Pancreas (tissue), 10 donors: ENCODE measurements around the gene CALD1. TPM values are rescaled to one million over a fixed set of nuclear protein-coding genes. Genes with fewer than 3 reads are reported as not detected.

Experiments
- ATAC-seq, 4 donors: fragments of 200-7000 bp; cut with Tn5 transposase; one replicate each; pipeline versions ENCODE4 v1.8.0 to v1.9.1; 2020; ENCODE audit warnings: mild to moderate bottlenecking in 4 of 4, moderate library complexity in 4 of 4
- DNase-seq, 6 donors: peaks; one replicate each; pipeline ENCODE4 v3.0.0-alpha.2; 2020
- FAIRE-seq: peaks from 2 replicates; lab custom pipeline; 2012; peaks lifted over from hg19 to GRCh38; lab: Jason Lieb, UNC
- H3K27ac ChIP-seq, 4 donors: fragments of 200-600 bp; sonication (generic); 1 replicate in 3 of 4; 2 replicates in 1 of 4; pipeline versions ENCODE4 v1.5.0 to v1.8.0; 2020
- H3K27me3 ChIP-seq, 4 donors: fragments of 200-600 bp; one replicate each; pipeline ENCODE4 v1.8.0; 2021
- H3K36me3 ChIP-seq, 3 donors: fragments of 200-600 bp; sonication (generic) in 1 of 3; one replicate each; pipeline versions ENCODE4 v1.5.0 to v1.8.0; 2020 to 2021
- H3K4me1 ChIP-seq, 3 donors: fragments of 200-600 bp; one replicate each; pipeline ENCODE4 v1.8.0; 2021
- H3K4me3 ChIP-seq, 4 donors: fragments of 200-600 bp; sonication (generic) in 2 of 4; one replicate each; pipeline versions ENCODE4 v1.5.0 to v1.8.0; 2020 to 2021
- H3K9me3 ChIP-seq, 4 donors: fragments of 200-600 bp; one replicate each; pipeline ENCODE4 v1.8.0; 2021
- CTCF ChIP-seq, 4 donors: fragments of 200-600 bp; sonication (generic) in 3 of 4; IDR thresholded peaks; one replicate each; pipeline versions ENCODE4 v1.5.0 to v1.8.0; 2021; ENCODE audit warnings: antibody characterized with exemption in 4 of 4
- WGBS, 2 donors: extraction: QIAGEN DNeasy Blood & Tissue Kit; methylation state at CpG; one replicate each; pipeline ENCODE4 v1.1.7; 2013; 5-methylcytosine and 5-hydroxymethylcytosine counted together
- intact Hi-C, 3 donors: fragments of 100-400 bp; cut with DNase I; formaldehyde crosslinking; loops; one replicate each; pipeline versions ENCODE4 v1.11.1 to v1.14.2; 2022
- polyA plus RNA-seq, 2 donors: library from polyadenylated mRNA; stranded (reverse); fragments of 200-250 nt; gene quantifications; one replicate each; pipeline ENCODE4 v1.2.3, GENCODE V29; 2013
- total RNA-seq, 6 donors: library from RNA; stranded (reverse); fragmentation: NEBNext Ultra II Directional in 4 of 6; extraction: Animal tissue kit (Norgen Biotek cat#: 25700) in 4 of 6; gene quantifications; one replicate each; pipeline versions ENCODE4 v1.2.1 to v1.2.4, GENCODE V29; 2021 to 2023
- donor health status: healthy with polysubstance abuse.
- donor health status: DM: no; HTN: no; CAD: no; lungs with moderate emphysema.
- donor health status: DM: no; HTN: no; CAD: no.
- donor health status: control.
- donor health status: control.
- donor health status: Bipolar disorder and iron deficiency.
- donor health status: DM: yes; HTN: yes; CAD: no.
- donor health status: DM: no; HTN: no; CAD: no.
- donor health status: DM: no; HTN: no; CAD: no.
- donor health status: DM: yes; HTN: yes; CAD: no.

CALD1 gene
- total and polyA plus RNA-seq, 8 donors = 17.0 to 85.8 (median 33.2) TPM

DNA sequence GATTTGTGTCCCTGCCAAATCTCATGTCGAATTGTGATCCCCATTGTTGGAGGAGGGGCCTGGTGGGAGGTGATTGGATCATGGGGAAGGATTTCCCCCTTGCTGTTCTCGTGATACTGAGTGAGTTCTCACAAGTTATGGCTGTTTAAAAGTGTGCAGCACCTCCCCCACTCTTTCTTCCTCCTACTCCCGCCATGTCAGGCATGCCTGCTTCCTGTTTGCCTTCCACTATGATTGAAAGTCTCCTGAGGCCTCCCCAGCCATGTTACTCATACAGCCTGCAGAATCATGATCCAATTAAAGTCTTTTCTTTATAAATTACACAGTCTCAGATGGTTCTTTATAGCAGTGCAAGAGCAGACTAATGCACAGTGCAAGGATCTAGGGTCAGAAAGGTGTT lies 75.4 kb downstream of the CALD1 start:
- no peak for FAIRE-seq
- no peaks in the 10 kb centered on the region for H3K36me3 ChIP-seq
- 68 to 69% methylated on average over 3 of the region's 3 CpGs for WGBS, 2 donors
- H3K9me3 ChIP-seq = no peaks in the 10 kb centered on the region
- H3K4me1 ChIP-seq = peaks cover 0 to 10% (median 0%) of the 10 kb centered on the region in 3 donors
- no peaks in the 10 kb centered on the region for H3K27me3 ChIP-seq
- no peak overlapping the region for H3K27ac ChIP-seq
- no peak for DNase-seq
- no peak for TF ChIP-seq CTCF (IDR thresholded peaks at IDR 0.05)
- H3K4me3 ChIP-seq = no peak overlapping the region
- intact Hi-C loops = no loop called here
- no peak for ATAC-seq

DNA sequence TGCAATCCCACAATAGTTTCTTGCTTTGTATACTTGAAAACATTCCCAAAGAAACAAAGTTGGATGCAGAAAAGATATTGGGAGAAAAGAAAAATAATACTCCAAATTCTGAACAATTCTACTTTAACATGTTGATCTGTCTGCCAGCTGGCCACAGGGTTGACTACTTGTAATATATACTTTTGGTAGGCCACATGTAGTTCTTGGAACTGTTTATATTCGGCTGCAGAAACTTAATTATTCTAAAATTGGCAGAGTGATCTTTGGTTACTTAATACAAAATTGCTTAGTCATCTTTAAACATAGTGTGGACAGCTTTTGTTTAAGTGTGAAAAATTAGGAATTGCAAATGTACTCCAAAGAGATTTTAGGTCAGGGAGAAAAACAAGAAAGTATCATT lies 76.0 kb downstream of the CALD1 start:
- Histone ChIP-seq H3K4me1 (peaks cover 0 to 15% (median 0%) of the 10 kb centered on the region in 3 donors), H3K27me3 (no peaks in the 10 kb centered on the region), H3K27ac (no peak overlapping the region), H3K9me3 (no peaks in the 10 kb centered on the region), H3K36me3 (no peaks in the 10 kb centered on the region), H3K4me3 (no peak overlapping the region)
- intact Hi-C loops = no loop called here
- no peak for ATAC-seq
- DNase-seq = no peak
- no peak for TF ChIP-seq CTCF (IDR thresholded peaks at IDR 0.05)
- WGBS, 2 donors = 46 to 53% methylated on average over 1 of the region's 1 CpG
- no peak for FAIRE-seq

GRCh38 chr7:134856091-134856490 lies 76.7 kb downstream of the CALD1 start:
- no peak overlapping the region for H3K27ac ChIP-seq

DNA sequence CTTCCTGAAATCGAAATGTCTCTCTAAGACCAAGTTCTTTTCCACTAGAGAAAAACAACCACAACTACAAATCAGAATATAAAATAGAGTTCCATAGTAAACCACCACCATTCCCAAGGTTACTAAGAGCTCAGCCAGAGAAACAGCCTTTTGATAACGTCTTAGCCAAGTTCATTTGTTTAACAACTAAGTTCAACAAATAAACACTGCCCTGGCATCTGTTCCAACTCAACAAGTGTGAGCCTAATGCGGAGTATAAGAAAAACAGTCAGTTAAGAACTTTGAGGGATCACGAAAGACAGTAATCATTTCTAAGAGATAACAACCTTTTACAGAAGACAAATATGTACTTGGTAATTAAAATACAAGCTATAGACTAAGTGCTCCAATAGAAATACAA lies 77.3 kb downstream of the CALD1 start:
- peak overlapping the region in 1 of 4 donors; percentile 22 for H3K27ac ChIP-seq
- ATAC-seq (peak; percentile 76 to 92 (median 86)), DNase-seq (no peak), FAIRE-seq (no peak)
- H3K4me1 ChIP-seq = peaks cover 0 to 15% (median 0%) of the 10 kb centered on the region in 3 donors
- intact Hi-C loops = no loop called here
- no peak overlapping the region for H3K4me3 ChIP-seq
- H3K27me3 ChIP-seq = no peaks in the 10 kb centered on the region
- no peaks in the 10 kb centered on the region for H3K9me3 ChIP-seq
- no peak for TF ChIP-seq CTCF (IDR thresholded peaks at IDR 0.05)
- H3K36me3 ChIP-seq = no peaks in the 10 kb centered on the region
- 21 to 22% methylated on average over 4 of the region's 4 CpGs for WGBS, 2 donors

More at GRCh38 chr7:134856091-134856490, 76.7 kb downstream of the CALD1 start:
- WGBS, 2 donors = 78 to 86% methylated on average over 7 of the region's 7 CpGs
- Histone ChIP-seq H3K27me3 (no peaks in the 10 kb centered on the region), H3K4me3 (no peak overlapping the region), H3K4me1 (peaks cover 0 to 15% (median 0%) of the 10 kb centered on the region in 3 donors), H3K9me3 (no peaks in the 10 kb centered on the region), H3K36me3 (no peaks in the 10 kb centered on the region)
- FAIRE-seq = no peak
- TF ChIP-seq CTCF (IDR thresholded peaks at IDR 0.05) = no peak
- DNase-seq = no peak
- intact Hi-C loops = no loop called here
- ATAC-seq = no peak

GRCh38 chr7:134857958-134858357 lies 78.5 kb downstream of the CALD1 start:
- FAIRE-seq (no peak), DNase-seq (no peak), ATAC-seq (no peak)
- Histone ChIP-seq H3K4me3 (no peak overlapping the region), H3K4me1 (peaks cover 0 to 15% (median 0%) of the 10 kb centered on the region in 3 donors), H3K27ac (no peak overlapping the region), H3K36me3 (no peaks in the 10 kb centered on the region), H3K27me3 (no peaks in the 10 kb centered on the region), H3K9me3 (no peaks in the 10 kb centered on the region)
- intact Hi-C loops = no loop called here
- no peak for TF ChIP-seq CTCF (IDR thresholded peaks at IDR 0.05)
